Heart left ventricle (tissue), 13 donors: ENCODE measurements around the gene C1orf232.

ENCODE experiments used
- POLR2A ChIP-seq, 2 donors: fragments of 450-650 bp; IDR thresholded peaks; one replicate each; pipeline ENCODE4 v1.6.1; 2017; ENCODE audit warnings: antibody characterized with exemption in 2 of 2, mild to moderate bottlenecking in 2 of 2, moderate library complexity in 2 of 2
- TF ChIP-seq, protein P1 (sequence below), 12 donors: fragments of 200-600 bp; sonication (generic) in 4 of 12; IDR thresholded peaks; one replicate each; pipeline versions ENCODE4 v1.5.0 to v1.8.0; 2018 to 2022; ENCODE audit warnings: antibody characterized with exemption in 12 of 12, mild to moderate bottlenecking in 5 of 12
- donor health status: ischemic (EF 13 %, LVEDD 7.1; RV severe dilation, severe dysfunction).
- donor health status: DM: no; HTN: yes; CAD: no.
- donor health status: DM: no; HTN: no; CAD: no.
- donor health status: ischemic (EF 25% LVEDD 6.9; RV normal size, moderate dysfunction).
- donor health status: ischemic (EF 25% LVEDD 5.7; RV mildly dilated, moderate dysfunction).
- donor health status: ischemic (EF 35%, LVEDD 5.7; RV mildly dilated, moderate dysfunction).
- donor health status: nonischemic (EF 11% LVEDD 7.7; RV severe dilation, severe dysfunction).
- donor health status: DM: yes; HTN: yes; CAD: no.
- donor health status: PGD.
- donor health status: ischemic (EF 29% LVEDD 5.4; RV normal size, mild dysfunction).
- donor health status: nonischemic (EF 23%, LVEDD 6.1; RV moderate dilation, normal function).

- TF ChIP-seq, protein P1, sequence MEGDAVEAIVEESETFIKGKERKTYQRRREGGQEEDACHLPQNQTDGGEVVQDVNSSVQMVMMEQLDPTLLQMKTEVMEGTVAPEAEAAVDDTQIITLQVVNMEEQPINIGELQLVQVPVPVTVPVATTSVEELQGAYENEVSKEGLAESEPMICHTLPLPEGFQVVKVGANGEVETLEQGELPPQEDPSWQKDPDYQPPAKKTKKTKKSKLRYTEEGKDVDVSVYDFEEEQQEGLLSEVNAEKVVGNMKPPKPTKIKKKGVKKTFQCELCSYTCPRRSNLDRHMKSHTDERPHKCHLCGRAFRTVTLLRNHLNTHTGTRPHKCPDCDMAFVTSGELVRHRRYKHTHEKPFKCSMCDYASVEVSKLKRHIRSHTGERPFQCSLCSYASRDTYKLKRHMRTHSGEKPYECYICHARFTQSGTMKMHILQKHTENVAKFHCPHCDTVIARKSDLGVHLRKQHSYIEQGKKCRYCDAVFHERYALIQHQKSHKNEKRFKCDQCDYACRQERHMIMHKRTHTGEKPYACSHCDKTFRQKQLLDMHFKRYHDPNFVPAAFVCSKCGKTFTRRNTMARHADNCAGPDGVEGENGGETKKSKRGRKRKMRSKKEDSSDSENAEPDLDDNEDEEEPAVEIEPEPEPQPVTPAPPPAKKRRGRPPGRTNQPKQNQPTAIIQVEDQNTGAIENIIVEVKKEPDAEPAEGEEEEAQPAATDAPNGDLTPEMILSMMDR (IDR thresholded peaks at IDR 0.05) = no peak
- no peak for TF ChIP-seq POLR2A (IDR thresholded peaks at IDR 0.05)
Measured at GRCh38 chr1:26130695-26131094, 38.1 kb downstream of the C1orf232 start.
